Osteoblast (primary cell): ENCODE results near the gene HIRIP3. TPM values are rescaled to one million over a fixed set of nuclear protein-coding genes. Genes with fewer than 3 reads are reported as not detected.
A peak's percentile ranks its signal among the peaks of the same experiment; 100 is the strongest.

ENCODE experiments used
- DNase-seq: peaks from one replicate; pipeline ENCODE4 v3.0.0; 2011; ENCODE audit warnings: low spot score, mixed read lengths; ENCODE audit not compliant: insufficient read length; ENCODE audit errors: missing footprints
- H2AFZ ChIP-seq: 2 replicates; pipeline ENCODE4 v1.6.0; 2011; ENCODE audit warnings: mild to moderate bottlenecking, low read length
- H3K27ac ChIP-seq: 2 replicates; pipeline ENCODE4 v1.5.1; 2011; ENCODE audit warnings: mild to moderate bottlenecking, low read depth, low read length, moderate library complexity
- H3K27me3 ChIP-seq: 2 replicates; pipeline ENCODE4 v1.6.0; 2012; ENCODE audit warnings: mild to moderate bottlenecking, control low read depth, inconsistent platforms, low read length, moderate library complexity; ENCODE audit not compliant: insufficient read depth
- H3K36me3 ChIP-seq: 2 replicates; pipeline ENCODE4 v1.5.1; 2011; ENCODE audit warnings: mild to moderate bottlenecking, low read length, control low read depth, moderate library complexity; ENCODE audit not compliant: insufficient read depth
- H3K4me1 ChIP-seq: 2 replicates; pipeline ENCODE4 v1.5.1; 2011; ENCODE audit warnings: mild to moderate bottlenecking, low read length, control low read depth, moderate library complexity; ENCODE audit not compliant: insufficient read depth
- H3K4me2 ChIP-seq: 2 replicates; pipeline ENCODE4 v1.6.0; 2011; ENCODE audit warnings: mild to moderate bottlenecking, low read length; ENCODE audit not compliant: insufficient read depth
- H3K4me3 ChIP-seq: fragments of 200-600 bp; sonication (generic); 3 replicates; pipeline ENCODE4 v1.5.1; 2012; ENCODE audit warnings: mild to moderate bottlenecking, low read length, inconsistent platforms; ENCODE audit not compliant: insufficient read depth
- H3K79me2 ChIP-seq: 2 replicates; pipeline ENCODE4 v1.6.0; 2012; ENCODE audit warnings: mild to moderate bottlenecking, low read length, control low read depth, inconsistent platforms; ENCODE audit not compliant: insufficient read depth
- H3K9me3 ChIP-seq: 2 replicates; pipeline ENCODE4 v1.5.1; 2011; ENCODE audit warnings: low read depth, low read length, control low read depth
- H4K20me1 ChIP-seq: 2 replicates; pipeline ENCODE4 v1.6.0; 2012; ENCODE audit warnings: mild to moderate bottlenecking, low read length, control low read depth; ENCODE audit not compliant: insufficient read depth
- CTCF ChIP-seq: IDR thresholded peaks from 2 replicates; pipeline ENCODE4 v1.5.1; 2011; ENCODE audit warnings: mild to moderate bottlenecking, low read depth, low read length, moderate library complexity; ENCODE audit errors: extremely low read depth
- total RNA-seq: library from RNA; depleted of rRNA; stranded (reverse); fragments of >200 nt; gene quantifications from 2 replicates; pipeline ENCODE4 v1.2.3, GENCODE V29; 2012

The HIRIP3 gene
- total RNA-seq, 1 donor, result 5.8 TPM

GRCh38 chr16:30025574-30025973, 30.2 kb upstream of the HIRIP3 start:
- no peak for TF ChIP-seq CTCF
- peaks cover 31% of the 10 kb centered on the region for H3K27me3 ChIP-seq
- H3K4me3 ChIP-seq, result no peak overlapping the region
- H3K79me2 ChIP-seq, result no peaks in the 10 kb centered on the region
- H3K27ac ChIP-seq, result no peak overlapping the region
- H3K36me3 ChIP-seq, result no peaks in the 10 kb centered on the region
- H3K4me2 ChIP-seq, result no peak overlapping the region
- peak; percentile 41 for DNase-seq
- no peaks in the 10 kb centered on the region for H4K20me1 ChIP-seq
- H2AFZ ChIP-seq, result no peak overlapping the region
- no peaks in the 10 kb centered on the region for H3K4me1 ChIP-seq
- H3K9me3 ChIP-seq, result no peaks in the 10 kb centered on the region

- Histone ChIP-seq H3K4me2 (no peak overlapping the region), H3K79me2 (no peaks in the 10 kb centered on the region), H3K4me3 (no peak overlapping the region), H3K4me1 (no peaks in the 10 kb centered on the region), H2AFZ (no peak overlapping the region), H3K36me3 (no peaks in the 10 kb centered on the region), H3K27me3 (peaks cover 28% of the 10 kb centered on the region), H4K20me1 (no peaks in the 10 kb centered on the region), H3K27ac (no peak overlapping the region), H3K9me3 (no peaks in the 10 kb centered on the region)
- TF ChIP-seq CTCF, result no peak
- DNase-seq, result peak; percentile 27
Observed at GRCh38 chr16:30025156-30025555, 29.7 kb upstream of the HIRIP3 start.

- no peaks in the 10 kb centered on the region for H3K36me3 ChIP-seq
- peak; percentile 47 for DNase-seq
- no peak overlapping the region for H3K4me2 ChIP-seq
- H3K4me1 ChIP-seq, result no peaks in the 10 kb centered on the region
- H2AFZ ChIP-seq, result no peak overlapping the region
- H3K79me2 ChIP-seq, result no peaks in the 10 kb centered on the region
- H3K9me3 ChIP-seq, result no peaks in the 10 kb centered on the region
- no peak for TF ChIP-seq CTCF
- peaks cover 21% of the 10 kb centered on the region for H3K27me3 ChIP-seq
- H3K4me3 ChIP-seq, result no peak overlapping the region
- H3K27ac ChIP-seq, result no peak overlapping the region
- H4K20me1 ChIP-seq, result no peaks in the 10 kb centered on the region
Observed at GRCh38 chr16:30024451-30024850, 29.0 kb upstream of the HIRIP3 start.

- no peak overlapping the region for H3K27ac ChIP-seq
- TF ChIP-seq CTCF, result no peak
- H3K36me3 ChIP-seq, result no peaks in the 10 kb centered on the region
- H3K9me3 ChIP-seq, result no peaks in the 10 kb centered on the region
- no peak overlapping the region for H2AFZ ChIP-seq
- H3K79me2 ChIP-seq, result no peaks in the 10 kb centered on the region
- no peaks in the 10 kb centered on the region for H3K4me1 ChIP-seq
- H3K4me3 ChIP-seq, result no peak overlapping the region
- no peak for DNase-seq
- H3K4me2 ChIP-seq, result no peak overlapping the region
- H3K27me3 ChIP-seq, result peaks cover 12% of the 10 kb centered on the region
- no peaks in the 10 kb centered on the region for H4K20me1 ChIP-seq
Observed at GRCh38 chr16:30023586-30023985, 28.2 kb upstream of the HIRIP3 start.
